Measurements from ENCODE around the gene ADGRF1.

DNA sequence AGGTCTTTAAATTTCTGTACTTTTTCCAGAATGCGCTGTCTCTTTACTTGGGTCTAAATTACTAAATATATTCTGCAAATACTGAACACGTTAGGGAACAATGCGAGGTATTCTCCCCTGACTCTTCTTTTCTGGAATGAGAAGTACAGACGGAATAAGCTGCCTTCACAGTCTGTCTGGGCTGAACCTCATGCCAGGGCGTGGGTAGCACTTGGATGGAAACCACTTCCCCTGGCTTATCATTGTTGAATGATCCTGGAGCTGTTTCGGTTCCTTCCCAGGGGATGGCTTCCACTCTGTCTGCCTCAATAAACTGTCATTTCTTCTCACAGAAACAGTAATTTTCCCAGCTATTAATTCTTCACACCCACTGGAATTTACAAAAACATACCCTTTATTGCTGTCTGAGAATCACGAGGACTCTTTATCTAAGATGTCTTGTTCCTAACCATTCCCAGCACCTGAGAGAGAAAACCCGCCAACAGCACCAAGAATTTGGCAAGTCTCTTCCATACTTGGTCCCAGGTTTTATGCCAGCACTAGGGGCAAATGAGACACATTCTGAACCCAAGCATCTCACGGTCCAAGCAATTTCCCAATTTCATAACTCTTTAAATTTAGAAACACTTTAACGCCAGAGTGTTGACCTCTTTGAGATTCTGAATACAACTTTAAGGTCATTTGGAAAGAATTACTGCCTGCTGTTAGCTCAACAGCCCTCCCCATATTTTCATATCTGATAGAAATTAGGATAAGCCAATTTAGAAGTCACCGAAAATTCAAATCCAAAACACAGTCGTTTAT lies 77.2 kb downstream of the ADGRF1 start:
- TF ChIP-seq, protein P1, sequence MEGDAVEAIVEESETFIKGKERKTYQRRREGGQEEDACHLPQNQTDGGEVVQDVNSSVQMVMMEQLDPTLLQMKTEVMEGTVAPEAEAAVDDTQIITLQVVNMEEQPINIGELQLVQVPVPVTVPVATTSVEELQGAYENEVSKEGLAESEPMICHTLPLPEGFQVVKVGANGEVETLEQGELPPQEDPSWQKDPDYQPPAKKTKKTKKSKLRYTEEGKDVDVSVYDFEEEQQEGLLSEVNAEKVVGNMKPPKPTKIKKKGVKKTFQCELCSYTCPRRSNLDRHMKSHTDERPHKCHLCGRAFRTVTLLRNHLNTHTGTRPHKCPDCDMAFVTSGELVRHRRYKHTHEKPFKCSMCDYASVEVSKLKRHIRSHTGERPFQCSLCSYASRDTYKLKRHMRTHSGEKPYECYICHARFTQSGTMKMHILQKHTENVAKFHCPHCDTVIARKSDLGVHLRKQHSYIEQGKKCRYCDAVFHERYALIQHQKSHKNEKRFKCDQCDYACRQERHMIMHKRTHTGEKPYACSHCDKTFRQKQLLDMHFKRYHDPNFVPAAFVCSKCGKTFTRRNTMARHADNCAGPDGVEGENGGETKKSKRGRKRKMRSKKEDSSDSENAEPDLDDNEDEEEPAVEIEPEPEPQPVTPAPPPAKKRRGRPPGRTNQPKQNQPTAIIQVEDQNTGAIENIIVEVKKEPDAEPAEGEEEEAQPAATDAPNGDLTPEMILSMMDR (IDR thresholded peaks at IDR 0.05), result no peak
- TF ChIP-seq POLR2A (IDR thresholded peaks at IDR 0.05; ENCODE audit: low read depth) (no peak), POLR2AphosphoS5 (IDR thresholded peaks at IDR 0.05) (no peak), EP300 (IDR thresholded peaks at IDR 0.05) (no peak)

Measured in esophagus muscularis mucosa (tissue), 4 donors.